ENCODE measurements around the gene ZNF771.

The ZNF771 gene

GRCh38 chr16:30407102-30407803, at the start of gene ZNF771:
Gene ZNF771, plus strand, starts transcription at chr16:30407606. Its CDS starts 448 bp downstream, at chr16:30408054.
- DNase-seq (ENCODE audit: low read depth in 2 of 2), result peak; percentile 82 to 97

GRCh38 chr16:30357715-30358576, 49.5 kb upstream of the ZNF771 start:
- DNase-seq (ENCODE audit: low read depth in 2 of 2), result no peak

GRCh38 chr16:30358577-30358936, 48.8 kb upstream of the ZNF771 start:
- no peak for DNase-seq (ENCODE audit: low read depth in 2 of 2)

GRCh38 chr16:30358990-30359870, 48.2 kb upstream of the ZNF771 start:
- no peak for DNase-seq (ENCODE audit: low read depth in 2 of 2)

GRCh38 chr16:30359871-30360170, 47.6 kb upstream of the ZNF771 start:
- DNase-seq (ENCODE audit: low read depth in 2 of 2), result no peak

- no peak for DNase-seq (ENCODE audit: low read depth in 2 of 2)
Measured at GRCh38 chr16:30361180-30361579, 46.2 kb upstream of the ZNF771 start.

GRCh38 chr16:30365200-30365599, 42.2 kb upstream of the ZNF771 start:
- DNase-seq (ENCODE audit: low read depth in 2 of 2), result no peak

GRCh38 chr16:30366511-30366910, 40.9 kb upstream of the ZNF771 start:
- no peak for DNase-seq (ENCODE audit: low read depth in 2 of 2)

GRCh38 chr16:30367349-30368009, 39.9 kb upstream of the ZNF771 start:
- DNase-seq (ENCODE audit: low read depth in 2 of 2), result no peak

- DNase-seq (ENCODE audit: low read depth in 2 of 2), result no peak
Measured at GRCh38 chr16:30368122-30368791, 39.1 kb upstream of the ZNF771 start.

GRCh38 chr16:30368792-30369090, 38.7 kb upstream of the ZNF771 start:
- DNase-seq (ENCODE audit: low read depth in 2 of 2), result no peak

- DNase-seq (ENCODE audit: low read depth in 2 of 2), result no peak
Measured at GRCh38 chr16:30369091-30369937, 38.1 kb upstream of the ZNF771 start.

- no peak for DNase-seq (ENCODE audit: low read depth in 2 of 2)
Measured at GRCh38 chr16:30369938-30370455, 37.4 kb upstream of the ZNF771 start.

GRCh38 chr16:30370456-30371247, 36.8 kb upstream of the ZNF771 start, which contains the start of gene TBC1D10B:
Gene TBC1D10B, minus strand, starts transcription at chr16:30370494. Its CDS starts 311 bp downstream, at chr16:30370183.
- peak; percentile 92 to 98 for DNase-seq (ENCODE audit: low read depth in 2 of 2)

GRCh38 chr16:30371248-30371816, 36.1 kb upstream of the ZNF771 start:
- DNase-seq (ENCODE audit: low read depth in 2 of 2), result no peak

- no peak for DNase-seq (ENCODE audit: low read depth in 2 of 2)
Measured at GRCh38 chr16:30372038-30372712, 35.2 kb upstream of the ZNF771 start.

GRCh38 chr16:30372725-30373124, 34.7 kb upstream of the ZNF771 start:
- no peak for DNase-seq (ENCODE audit: low read depth in 2 of 2)

GRCh38 chr16:30374538-30374937, 32.9 kb upstream of the ZNF771 start, which contains the start of gene MYL11:
Gene MYL11, plus strand, starts transcription at chr16:30374802. Its CDS starts 56 bp downstream, at chr16:30374858.
- no peak for DNase-seq (ENCODE audit: low read depth in 2 of 2)

All from stimulated activated CD4-positive, alpha-beta T cell treated with anti-CD3 and anti-CD28 coated beads, Interleukin-1b, Interleukin-23, amount 100 ng/mL, for 4 hours (primary cell).